Activated CD4-positive, alpha-beta T cell treated with anti-CD3 and anti-CD28 coated beads for 4 hours (primary cell): ENCODE data around the gene PCDHB7.
A peak's percentile ranks its signal among the peaks of the same experiment; 100 is the strongest.
"Not testable (repeated sequence)": the region's sequence is repeated elsewhere in the genome, so short reads cannot be mapped to it uniquely, and the experiment has no call there.

Experiments
- DNase-seq, 2 donors: peaks; one replicate each; pipeline ENCODE4 v3.0.0-alpha.2; 2020

The PCDHB7 gene

DNA sequence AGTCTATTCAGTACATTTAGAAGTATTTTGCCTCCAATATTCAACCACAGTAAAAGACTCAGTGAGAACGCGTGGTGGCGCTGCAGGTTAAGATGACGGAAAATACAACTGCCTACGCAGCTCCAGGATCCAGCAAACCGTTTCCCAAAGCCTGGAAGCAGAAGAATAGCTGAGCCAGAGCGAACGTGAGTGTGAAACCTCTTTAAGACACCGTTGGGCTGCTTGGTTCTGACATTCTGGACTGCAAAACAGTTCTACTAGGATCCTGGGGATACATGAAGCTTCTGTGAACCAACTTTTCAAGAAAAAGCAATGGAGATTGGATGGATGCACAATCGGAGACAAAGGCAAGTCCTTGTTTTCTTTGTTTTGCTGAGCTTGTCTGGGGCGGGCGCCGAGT is 9.8 kb downstream of the PCDHB7 start, which contains the start of gene PCDHB16:
Gene PCDHB16 (plus strand): TSS at position 140 of the 400 bp plus-strand sequence. CDS start 173 bp downstream, at position 313.
- no peak for DNase-seq

DNA sequence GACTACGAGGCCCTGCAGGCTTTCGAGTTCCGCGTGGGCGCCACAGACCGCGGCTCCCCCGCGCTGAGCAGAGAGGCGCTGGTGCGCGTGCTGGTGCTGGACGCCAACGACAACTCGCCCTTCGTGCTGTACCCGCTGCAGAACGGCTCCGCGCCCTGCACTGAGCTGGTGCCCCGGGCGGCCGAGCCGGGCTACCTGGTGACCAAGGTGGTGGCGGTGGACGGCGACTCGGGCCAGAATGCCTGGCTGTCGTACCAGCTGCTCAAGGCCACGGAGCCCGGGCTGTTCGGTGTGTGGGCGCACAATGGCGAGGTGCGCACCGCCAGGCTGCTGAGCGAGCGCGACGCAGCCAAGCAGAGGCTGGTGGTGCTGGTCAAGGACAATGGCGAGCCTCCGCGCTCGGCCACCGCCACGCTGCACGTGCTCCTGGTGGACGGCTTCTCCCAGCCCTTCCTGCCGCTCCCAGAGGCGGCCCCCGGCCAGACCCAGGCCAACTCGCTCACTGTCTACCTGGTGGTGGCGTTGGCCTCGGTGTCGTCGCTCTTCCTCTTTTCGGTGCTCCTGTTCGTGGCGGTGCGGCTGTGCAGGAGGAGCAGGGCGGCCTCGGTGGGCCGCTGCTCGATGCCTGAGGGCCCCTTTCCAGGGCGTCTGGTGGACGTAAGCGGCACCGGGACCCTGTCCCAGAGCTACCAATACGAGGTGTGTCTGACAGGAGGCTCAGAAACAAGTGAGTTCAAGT is 11.8 kb downstream of the PCDHB7 start:
- not testable (repeated sequence) for DNase-seq

DNA sequence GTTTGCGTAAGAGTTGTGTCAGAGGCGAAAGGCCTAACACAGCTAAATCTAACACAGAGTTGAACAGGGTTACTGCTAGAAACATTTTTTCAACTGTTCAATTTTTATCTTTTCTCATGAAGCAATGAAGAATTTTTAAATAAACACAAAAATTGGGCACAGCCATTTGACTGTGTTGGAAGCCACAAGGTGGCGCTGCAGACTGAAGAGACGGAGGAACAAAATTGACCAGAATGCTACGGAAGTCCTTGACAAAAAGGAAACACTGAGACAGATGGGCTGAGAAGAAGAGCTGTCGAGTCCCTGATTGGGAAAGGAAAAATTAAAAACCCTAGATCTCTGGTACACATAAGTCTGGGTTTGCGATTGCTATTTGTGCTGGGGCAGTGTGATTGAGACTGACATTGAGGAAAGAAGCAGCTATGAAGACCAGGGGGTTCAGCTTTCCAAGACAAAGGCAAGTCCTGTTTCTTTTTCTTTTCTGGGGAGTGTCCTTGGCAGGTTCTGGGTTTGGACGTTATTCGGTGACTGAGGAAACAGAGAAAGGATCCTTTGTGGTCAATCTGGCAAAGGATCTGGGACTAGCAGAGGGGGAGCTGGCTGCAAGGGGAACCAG is 14.6 kb downstream of the PCDHB7 start, which contains the start of gene PCDHB9:
Gene PCDHB9 (plus strand): TSS at position 265 of the 616 bp plus-strand sequence. CDS start 158 bp downstream, at position 423.
- peak in 1 of 2 donors; percentile 7 for DNase-seq

DNA sequence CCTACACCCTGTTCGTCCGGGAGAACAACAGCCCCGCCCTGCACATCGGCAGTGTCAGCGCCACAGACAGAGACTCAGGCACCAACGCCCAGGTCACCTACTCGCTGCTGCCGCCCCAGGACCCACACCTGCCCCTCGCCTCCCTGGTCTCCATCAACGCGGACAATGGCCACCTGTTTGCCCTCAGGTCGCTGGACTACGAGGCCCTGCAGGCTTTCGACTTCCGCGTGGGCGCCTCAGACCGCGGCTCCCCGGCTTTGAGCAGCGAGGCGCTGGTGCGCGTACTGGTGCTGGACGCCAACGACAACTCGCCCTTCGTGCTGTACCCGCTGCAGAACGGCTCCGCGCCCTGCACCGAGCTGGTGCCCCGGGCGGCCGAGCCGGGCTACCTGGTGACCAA is 16.2 kb downstream of the PCDHB7 start:
- DNase-seq: not testable (repeated sequence)

DNA sequence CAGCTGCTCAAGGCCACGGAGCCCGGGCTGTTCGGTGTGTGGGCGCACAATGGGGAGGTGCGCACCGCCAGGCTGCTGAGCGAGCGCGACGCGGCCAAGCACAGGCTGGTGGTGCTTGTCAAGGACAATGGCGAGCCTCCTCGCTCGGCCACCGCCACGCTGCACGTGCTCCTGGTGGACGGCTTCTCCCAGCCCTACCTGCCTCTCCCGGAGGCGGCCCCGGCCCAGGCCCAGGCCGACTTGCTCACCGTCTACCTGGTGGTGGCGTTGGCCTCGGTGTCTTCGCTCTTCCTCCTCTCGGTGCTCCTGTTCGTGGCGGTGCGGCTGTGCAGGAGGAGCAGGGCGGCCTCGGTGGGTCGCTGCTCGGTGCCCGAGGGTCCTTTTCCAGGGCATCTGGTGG is 16.7 kb downstream of the PCDHB7 start:
- DNase-seq: not testable (repeated sequence)

DNA sequence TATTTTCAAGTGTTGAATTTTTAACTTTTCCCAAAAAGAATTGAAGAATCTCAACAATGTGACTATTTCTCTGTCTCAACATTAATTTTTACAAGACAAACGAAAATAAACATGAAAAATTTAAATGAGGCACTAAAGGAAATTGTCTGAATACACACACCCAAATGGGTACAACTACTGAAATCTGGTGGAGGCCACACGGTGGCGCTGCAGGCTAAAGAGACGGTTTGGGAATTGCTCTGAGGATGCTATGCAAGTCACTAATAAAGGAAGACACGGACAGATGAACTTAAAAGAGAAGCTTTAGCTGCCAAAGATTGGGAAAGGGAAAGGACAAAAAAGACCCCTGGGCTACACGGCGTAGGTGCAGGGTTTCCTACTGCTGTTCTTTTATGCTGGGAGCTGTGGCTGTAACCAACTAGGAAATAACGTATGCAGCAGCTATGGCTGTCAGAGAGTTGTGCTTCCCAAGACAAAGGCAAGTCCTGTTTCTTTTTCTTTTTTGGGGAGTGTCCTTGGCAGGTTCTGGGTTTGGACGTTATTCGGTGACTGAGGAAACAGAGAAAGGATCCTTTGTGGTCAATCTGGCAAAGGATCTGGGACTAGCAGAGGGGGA is 19.8 kb downstream of the PCDHB7 start, which contains the start of gene PCDHB10:
Gene PCDHB10 (plus strand): TSS at position 244 of the 616 bp plus-strand sequence. CDS start 200 bp downstream, at position 444.
- no peak for DNase-seq

DNA sequence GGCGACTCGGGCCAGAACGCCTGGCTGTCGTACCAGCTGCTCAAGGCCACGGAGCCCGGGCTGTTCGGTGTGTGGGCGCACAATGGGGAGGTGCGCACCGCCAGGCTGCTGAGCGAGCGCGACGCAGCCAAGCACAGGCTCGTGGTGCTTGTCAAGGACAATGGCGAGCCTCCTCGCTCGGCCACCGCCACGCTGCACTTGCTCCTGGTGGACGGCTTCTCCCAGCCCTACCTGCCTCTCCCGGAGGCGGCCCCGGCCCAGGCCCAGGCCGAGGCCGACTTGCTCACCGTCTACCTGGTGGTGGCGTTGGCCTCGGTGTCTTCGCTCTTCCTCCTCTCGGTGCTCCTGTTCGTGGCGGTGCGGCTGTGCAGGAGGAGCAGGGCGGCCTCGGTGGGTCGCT is 21.9 kb downstream of the PCDHB7 start:
- not testable (repeated sequence) for DNase-seq

DNA sequence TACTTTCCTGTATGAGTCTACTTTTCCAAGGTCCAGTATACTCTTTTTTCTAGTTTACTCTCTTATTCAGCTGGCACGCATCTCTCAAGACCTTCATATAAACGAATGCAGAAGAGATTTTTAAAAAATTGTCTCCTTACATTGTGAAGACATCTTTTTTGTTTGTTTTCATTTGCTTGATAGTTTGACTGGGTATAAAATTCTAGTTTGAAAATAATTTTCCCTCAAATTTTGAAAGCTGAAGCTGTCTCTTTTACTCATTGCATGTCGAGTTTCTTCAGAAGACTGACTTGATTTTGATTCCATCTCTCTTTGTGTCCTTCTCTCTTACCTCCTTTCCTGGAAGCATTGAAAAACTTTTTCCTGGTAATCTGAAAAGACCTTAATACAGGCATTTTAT is 23.9 kb downstream of the PCDHB7 start:
- DNase-seq: no peak

DNA sequence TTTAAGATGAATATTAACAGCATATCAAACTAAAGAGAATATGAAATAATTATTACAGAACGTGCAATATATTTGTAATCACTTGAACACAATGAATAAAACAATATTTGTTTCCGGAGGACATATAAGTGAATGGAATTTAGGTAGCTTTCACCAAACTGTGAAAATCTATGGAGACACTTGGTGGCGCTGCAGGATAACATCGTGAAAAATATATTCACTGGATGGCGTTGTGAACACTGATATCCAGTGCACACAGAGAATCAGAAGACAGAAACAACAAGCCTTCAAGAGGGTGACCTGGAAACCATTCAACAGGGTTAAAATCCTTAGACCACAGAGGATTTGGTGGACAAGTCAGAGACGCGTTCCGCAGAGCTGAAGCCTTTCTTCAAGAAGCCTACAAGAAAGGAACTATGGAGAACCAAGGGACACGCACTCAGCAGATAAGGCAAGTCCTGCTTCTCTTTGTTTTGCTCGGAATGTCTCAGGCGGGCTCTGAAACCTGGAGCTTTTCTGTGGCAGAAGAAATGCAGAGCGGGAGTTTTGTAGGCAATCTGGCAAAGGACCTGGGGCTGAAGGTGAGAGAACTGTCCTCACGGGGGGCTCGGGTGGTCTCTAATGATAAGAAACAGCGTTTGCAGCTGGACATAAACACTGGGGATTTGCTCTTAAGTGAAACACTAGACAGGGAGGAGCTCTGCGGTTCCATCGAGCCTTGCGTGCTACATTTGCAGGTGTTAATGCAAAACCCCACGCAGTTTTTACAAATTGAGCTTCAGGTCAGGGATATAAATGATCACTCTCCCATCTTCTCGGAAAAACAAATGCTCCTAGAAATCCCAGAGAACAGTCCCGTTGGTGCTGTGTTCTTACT is 27.2 kb downstream of the PCDHB7 start, which contains the start of gene PCDHB11:
Gene PCDHB11 (plus strand): TSS at position 269 of the 877 bp plus-strand sequence. CDS start 148 bp downstream, at position 417.
- no peak for DNase-seq

DNA sequence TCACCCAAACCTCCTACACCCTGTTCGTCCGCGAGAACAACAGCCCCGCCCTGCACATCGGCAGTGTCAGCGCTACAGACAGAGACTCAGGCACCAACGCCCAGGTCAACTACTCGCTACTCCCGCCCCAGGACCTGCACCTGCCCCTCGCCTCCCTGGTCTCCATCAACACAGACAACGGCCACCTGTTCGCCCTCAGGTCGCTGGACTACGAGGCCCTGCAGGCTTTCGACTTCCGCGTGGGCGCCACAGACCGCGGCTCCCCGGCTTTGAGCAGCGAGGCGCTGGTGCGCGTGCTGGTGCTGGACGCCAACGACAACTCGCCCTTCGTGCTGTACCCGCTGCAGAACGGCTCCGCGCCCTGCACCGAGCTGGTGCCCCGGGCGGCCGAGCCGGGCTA is 28.7 kb downstream of the PCDHB7 start:
- DNase-seq: not testable (repeated sequence)

DNA sequence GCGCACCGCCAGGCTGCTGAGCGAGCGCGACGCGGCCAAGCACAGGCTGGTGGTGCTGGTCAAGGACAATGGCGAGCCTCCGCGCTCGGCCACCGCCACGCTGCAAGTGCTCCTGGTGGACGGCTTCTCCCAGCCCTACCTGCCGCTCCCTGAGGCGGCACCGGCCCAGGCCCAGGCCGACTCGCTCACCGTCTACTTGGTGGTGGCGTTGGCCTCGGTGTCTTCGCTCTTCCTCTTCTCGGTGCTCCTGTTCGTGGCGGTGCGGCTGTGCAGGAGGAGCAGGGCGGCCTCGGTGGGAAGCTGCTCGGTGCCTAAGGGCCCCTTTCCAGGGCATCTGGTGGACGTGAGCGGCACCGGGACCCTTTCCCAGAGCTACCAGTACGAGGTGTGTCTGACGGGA is 29.2 kb downstream of the PCDHB7 start:
- not testable (repeated sequence) for DNase-seq

DNA sequence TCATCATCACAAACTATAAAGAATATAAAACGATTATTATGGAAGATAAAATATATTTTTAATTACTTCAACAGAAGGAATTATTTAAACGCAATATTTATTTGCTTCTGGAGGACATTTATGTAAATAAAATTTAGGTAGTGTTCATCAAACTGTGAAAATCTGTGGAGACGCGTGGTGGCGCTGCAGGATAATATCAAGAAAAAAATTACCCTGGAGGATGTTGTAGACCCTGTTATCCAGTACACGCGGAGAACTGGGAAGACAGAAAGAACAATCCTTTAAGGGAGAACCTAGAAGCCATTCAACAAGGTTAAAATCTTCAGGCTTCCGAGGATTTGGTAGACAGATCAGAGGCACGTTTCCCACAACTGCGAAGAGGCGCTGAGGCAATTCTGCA is 36.0 kb downstream of the PCDHB7 start, which contains the start of gene PCDHB12:
Gene PCDHB12 (plus strand): TSS at position 242 of the 400 bp plus-strand sequence. CDS start 189 bp downstream, outside the sequence.
- DNase-seq: no peak

DNA sequence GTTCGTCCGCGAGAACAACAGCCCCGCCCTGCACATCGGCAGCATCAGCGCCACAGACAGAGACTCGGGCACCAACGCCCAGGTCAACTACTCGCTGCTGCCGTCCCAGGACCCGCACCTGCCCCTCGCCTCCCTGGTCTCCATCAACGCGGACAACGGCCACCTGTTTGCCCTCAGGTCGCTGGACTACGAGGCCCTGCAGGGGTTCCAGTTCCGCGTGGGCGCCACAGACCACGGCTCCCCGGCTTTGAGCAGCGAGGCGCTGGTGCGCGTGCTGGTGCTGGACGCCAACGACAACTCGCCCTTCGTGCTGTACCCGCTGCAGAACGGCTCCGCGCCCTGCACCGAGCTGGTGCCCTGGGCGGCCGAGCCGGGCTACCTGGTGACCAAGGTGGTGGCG is 37.8 kb downstream of the PCDHB7 start:
- not testable (repeated sequence) for DNase-seq

DNA sequence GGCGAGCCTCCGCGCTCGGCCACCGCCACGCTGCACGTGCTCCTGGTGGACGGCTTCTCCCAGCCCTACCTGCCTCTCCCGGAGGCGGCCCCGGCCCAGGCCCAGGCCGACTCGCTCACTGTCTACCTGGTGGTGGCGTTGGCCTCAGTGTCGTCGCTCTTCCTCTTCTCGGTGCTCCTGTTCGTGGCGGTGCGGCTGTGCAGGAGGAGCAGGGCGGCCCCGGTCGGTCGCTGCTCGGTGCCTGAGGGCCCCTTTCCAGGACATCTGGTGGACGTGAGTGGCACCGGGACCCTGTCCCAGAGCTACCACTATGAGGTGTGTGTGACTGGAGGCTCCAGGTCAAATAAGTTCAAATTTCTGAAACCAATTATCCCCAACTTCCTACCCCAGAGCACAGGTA is 38.4 kb downstream of the PCDHB7 start:
- not testable (repeated sequence) for DNase-seq

DNA sequence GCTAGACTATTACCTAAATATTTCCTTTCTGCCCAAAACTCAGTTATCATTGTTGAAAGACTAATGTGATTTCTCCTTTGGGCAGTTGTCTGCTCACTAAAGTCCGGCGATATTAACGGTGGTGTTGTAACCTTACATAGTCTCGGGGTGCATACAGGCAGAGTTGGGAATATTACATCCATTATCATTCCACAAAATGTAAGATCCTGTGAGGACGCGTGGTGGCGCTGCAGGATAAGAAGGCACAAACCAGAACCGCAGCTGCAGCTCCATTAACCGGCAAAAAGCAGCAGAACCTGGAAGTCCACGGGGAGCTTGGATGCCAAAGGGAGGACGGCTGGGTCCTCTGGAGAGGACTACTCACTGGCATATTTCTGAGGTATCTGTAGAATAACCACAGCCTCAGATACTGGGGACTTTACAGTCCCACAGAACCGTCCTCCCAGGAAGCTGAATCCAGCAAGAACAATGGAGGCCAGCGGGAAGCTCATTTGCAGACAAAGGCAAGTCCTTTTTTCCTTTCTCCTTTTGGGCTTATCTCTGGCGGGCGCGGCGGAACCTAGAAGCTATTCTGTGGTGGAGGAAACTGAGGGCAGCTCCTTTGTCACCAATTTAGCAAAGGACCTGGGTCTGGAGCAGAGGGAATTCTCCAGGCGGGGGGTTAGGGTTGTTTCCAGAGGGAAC is 41.4 kb downstream of the PCDHB7 start, which contains the start of gene PCDHB13:
Gene PCDHB13 (plus strand): TSS at position 264 of the 684 bp plus-strand sequence. CDS start 205 bp downstream, at position 469.
- DNase-seq: not testable (repeated sequence)

DNA sequence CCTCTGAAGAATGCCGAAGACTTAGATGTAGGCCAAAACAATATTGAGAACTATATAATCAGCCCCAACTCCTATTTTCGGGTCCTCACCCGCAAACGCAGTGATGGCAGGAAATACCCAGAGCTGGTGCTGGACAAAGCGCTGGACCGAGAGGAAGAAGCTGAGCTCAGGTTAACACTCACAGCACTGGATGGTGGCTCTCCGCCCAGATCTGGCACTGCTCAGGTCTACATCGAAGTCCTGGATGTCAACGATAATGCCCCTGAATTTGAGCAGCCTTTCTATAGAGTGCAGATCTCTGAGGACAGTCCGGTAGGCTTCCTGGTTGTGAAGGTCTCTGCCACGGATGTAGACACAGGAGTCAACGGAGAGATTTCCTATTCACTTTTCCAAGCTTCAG is 42.1 kb downstream of the PCDHB7 start:
- DNase-seq: not testable (repeated sequence)

DNA sequence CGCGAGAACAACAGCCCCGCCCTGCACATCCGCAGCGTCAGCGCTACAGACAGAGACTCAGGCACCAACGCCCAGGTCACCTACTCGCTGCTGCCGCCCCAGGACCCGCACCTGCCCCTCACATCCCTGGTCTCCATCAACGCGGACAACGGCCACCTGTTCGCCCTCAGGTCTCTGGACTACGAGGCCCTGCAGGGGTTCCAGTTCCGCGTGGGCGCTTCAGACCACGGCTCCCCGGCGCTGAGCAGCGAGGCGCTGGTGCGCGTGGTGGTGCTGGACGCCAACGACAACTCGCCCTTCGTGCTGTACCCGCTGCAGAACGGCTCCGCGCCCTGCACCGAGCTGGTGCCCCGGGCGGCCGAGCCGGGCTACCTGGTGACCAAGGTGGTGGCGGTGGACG is 43.1 kb downstream of the PCDHB7 start:
- not testable (repeated sequence) for DNase-seq

DNA sequence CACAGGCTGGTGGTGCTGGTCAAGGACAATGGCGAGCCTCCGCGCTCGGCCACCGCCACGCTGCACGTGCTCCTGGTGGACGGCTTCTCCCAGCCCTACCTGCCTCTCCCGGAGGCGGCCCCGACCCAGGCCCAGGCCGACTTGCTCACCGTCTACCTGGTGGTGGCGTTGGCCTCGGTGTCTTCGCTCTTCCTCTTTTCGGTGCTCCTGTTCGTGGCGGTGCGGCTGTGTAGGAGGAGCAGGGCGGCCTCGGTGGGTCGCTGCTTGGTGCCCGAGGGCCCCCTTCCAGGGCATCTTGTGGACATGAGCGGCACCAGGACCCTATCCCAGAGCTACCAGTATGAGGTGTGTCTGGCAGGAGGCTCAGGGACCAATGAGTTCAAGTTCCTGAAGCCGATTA is 43.6 kb downstream of the PCDHB7 start:
- not testable (repeated sequence) for DNase-seq

DNA sequence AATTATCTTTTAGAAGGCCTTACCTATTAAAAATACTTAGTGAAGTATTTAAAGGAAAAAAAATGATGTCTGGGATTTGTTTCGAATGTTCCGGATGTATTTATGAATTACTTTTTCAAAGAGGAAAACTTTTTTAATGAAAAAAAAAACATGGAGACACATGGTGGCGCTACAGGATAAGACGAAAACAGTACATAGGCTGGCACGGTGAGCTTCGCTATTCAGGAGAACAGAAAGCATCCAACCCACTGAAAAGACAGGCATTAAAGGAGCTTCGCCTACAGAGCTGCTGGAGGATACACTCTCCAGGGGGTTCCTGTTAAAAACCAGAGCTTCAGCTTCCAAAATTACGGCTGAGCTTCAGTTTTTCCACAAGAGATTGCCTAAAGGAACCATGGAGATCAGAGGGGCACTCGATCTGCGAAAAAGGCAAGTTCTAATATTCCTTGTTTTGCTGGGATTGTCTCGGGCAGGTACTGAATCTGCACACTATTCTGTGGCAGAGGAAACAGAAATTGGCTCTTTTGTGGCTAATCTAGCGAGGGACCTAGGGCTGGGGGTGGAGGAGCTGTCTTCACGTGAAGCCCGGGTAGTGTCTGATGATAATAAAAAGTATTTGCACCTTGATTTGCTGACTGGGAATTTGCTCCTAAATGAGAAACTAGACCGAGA is 50.8 kb downstream of the PCDHB7 start, which contains the start of gene PCDHB14:
Gene PCDHB14 (plus strand): TSS at position 232 of the 672 bp plus-strand sequence. CDS start 163 bp downstream, at position 395.
- no peak for DNase-seq

DNA sequence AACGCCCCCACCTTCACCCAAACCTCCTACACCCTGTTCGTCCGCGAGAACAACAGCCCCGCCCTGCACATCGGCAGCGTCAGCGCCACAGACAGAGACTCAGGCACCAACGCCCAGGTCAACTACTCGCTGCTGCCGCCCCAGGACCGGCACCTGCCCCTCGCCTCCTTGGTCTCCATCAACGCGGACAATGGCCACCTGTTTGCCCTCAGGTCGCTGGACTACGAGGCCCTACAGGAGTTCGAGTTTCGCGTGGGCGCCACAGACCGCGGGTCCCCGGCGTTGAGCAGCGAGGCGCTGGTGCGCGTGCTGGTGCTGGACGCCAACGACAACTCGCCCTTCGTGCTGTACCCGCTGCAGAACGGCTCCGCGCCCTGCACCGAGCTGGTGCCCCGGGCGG is 52.4 kb downstream of the PCDHB7 start:
- not testable (repeated sequence) for DNase-seq

DNA sequence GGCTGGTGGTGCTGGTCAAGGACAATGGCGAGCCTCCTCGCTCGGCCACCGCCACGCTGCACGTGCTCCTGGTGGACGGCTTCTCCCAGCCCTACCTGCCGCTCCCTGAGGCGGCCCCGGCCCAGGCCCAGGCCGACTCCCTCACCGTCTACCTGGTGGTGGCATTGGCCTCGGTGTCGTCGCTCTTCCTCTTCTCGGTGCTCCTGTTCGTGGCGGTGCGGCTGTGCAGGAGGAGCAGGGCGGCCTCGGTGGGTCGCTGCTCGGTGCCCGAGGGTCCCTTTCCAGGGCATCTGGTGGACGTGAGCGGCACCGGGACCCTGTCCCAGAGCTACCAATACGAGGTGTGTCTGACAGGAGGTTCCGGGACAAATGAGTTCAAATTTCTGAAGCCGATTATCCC is 53.0 kb downstream of the PCDHB7 start:
- not testable (repeated sequence) for DNase-seq
